Caco-2 (cell line): Measurements from ENCODE around the gene AK9. TPM values are rescaled to one million over a fixed set of nuclear protein-coding genes. Genes with fewer than 3 reads are reported as not detected.

Experiments used
- BruUV-seq: library from RNA; stranded (reverse); fragments of 400-500 nt; replicated peaks from 2 replicates; lab custom pipeline; 2021; lab: Mats Ljungman, UMichigan
- CTCF ChIA-PET: fragments of 300-600 bp; sonication (Branson Sonifier 250); formaldehyde crosslinking; loops from one replicate; lab custom pipeline; 2022; ENCODE audit warnings: antibody characterized with exemption; lab: Charles Lee
- POLR2A ChIA-PET: fragments of 300-600 bp; sonication (Branson Sonifier 250); formaldehyde crosslinking; loops from one replicate; lab custom pipeline; 2022; ENCODE audit warnings: antibody characterized with exemption; lab: Charles Lee
- DNase-seq, 2 experiments: peaks; one replicate each; pipeline versions ENCODE4 v3.0.0 to v3.0.0-alpha.2; 2020 to 2022
- H3K27me3 ChIP-seq: replicated peaks from 2 replicates; pipeline ENCODE4 v1.6.0; 2011; ENCODE audit warnings: low read length; ENCODE audit not compliant: control insufficient read depth, insufficient read depth
- H3K36me3 ChIP-seq: 2 replicates; pipeline ENCODE4 v1.5.1; 2011; ENCODE audit warnings: low read length; ENCODE audit not compliant: control insufficient read depth, insufficient read depth
- H3K4me1 ChIP-seq: fragments of 250-450 bp; sonication (Bioruptor Pico); 2 replicates; pipeline ENCODE4 v1.5.1; 2020; ENCODE audit warnings: mild to moderate bottlenecking
- H3K4me3 ChIP-seq: 2 replicates; pipeline ENCODE4 v1.5.1; 2011; ENCODE audit warnings: low read depth, mild to moderate bottlenecking, control low read depth, low read length
- H3K9me3 ChIP-seq: fragments of 250-450 bp; sonication (Bioruptor Pico); 2 replicates; pipeline ENCODE4 v1.5.1; 2020; ENCODE audit warnings: mild to moderate bottlenecking, moderate library complexity
- H3K27ac Mint-ChIP-seq: one replicate; pipeline ENCODE4 v1.8.0; 2022; ENCODE audit warnings: mixed read lengths; ENCODE audit not compliant: unreplicated experiment
- H3K27me3 Mint-ChIP-seq: one replicate; pipeline ENCODE4 v1.8.0; 2022; ENCODE audit warnings: mixed read lengths; ENCODE audit not compliant: insufficient read depth, unreplicated experiment
- H3K36me3 Mint-ChIP-seq: one replicate; pipeline ENCODE4 v1.8.0; 2022; ENCODE audit warnings: mild to moderate bottlenecking, mixed read lengths; ENCODE audit not compliant: insufficient read depth, unreplicated experiment
- H3K4me1 Mint-ChIP-seq: one replicate; pipeline ENCODE4 v1.8.0; 2022; ENCODE audit warnings: low read depth, mixed read lengths; ENCODE audit not compliant: unreplicated experiment
- H3K4me3 Mint-ChIP-seq: one replicate; pipeline ENCODE4 v1.8.0; 2022; ENCODE audit warnings: mild to moderate bottlenecking, moderate library complexity, mixed read lengths; ENCODE audit not compliant: unreplicated experiment
- H3K9me3 Mint-ChIP-seq: one replicate; pipeline ENCODE4 v1.8.0; 2022; ENCODE audit warnings: mixed read lengths; ENCODE audit not compliant: unreplicated experiment
- intact Hi-C: fragments of 100-400 bp; cut with micrococcal nuclease; formaldehyde crosslinking; loops from one replicate; pipeline ENCODE4 v1.10.0; 2022; ENCODE audit not compliant: unreplicated experiment
- total RNA-seq: library from RNA; stranded (reverse); gene quantifications from 2 replicates; pipeline ENCODE4 v1.2.3, GENCODE V29; 2022
- TF ChIP-seq, protein P1 (sequence below), 2 experiments: fragments of 200-600 bp in 1 of 2; IDR thresholded peaks; 1 replicate in 1 of 2; 2 replicates in 1 of 2; pipeline versions ENCODE4 v1.5.1 to v1.8.0; 2011 to 2022; ENCODE audit warnings: antibody characterized with exemption in 1 of 2, control low read depth in 1 of 2, inconsistent platforms in 1 of 2, low read depth in 1 of 2, low read length in 1 of 2, mild to moderate bottlenecking in 1 of 2, moderate library complexity in 1 of 2; ENCODE audit not compliant: insufficient read depth in 1 of 2, severe bottlenecking in 1 of 2, unreplicated experiment in 1 of 2

Gene AK9
- total RNA-seq, 1 experiment from 2014 or later, result 3.4 TPM

- POLR2A ChIA-PET, result no interaction called here
- H3K27me3 Mint-ChIP-seq, result no peaks in the 10 kb centered on the region
- TF ChIP-seq, protein P1, sequence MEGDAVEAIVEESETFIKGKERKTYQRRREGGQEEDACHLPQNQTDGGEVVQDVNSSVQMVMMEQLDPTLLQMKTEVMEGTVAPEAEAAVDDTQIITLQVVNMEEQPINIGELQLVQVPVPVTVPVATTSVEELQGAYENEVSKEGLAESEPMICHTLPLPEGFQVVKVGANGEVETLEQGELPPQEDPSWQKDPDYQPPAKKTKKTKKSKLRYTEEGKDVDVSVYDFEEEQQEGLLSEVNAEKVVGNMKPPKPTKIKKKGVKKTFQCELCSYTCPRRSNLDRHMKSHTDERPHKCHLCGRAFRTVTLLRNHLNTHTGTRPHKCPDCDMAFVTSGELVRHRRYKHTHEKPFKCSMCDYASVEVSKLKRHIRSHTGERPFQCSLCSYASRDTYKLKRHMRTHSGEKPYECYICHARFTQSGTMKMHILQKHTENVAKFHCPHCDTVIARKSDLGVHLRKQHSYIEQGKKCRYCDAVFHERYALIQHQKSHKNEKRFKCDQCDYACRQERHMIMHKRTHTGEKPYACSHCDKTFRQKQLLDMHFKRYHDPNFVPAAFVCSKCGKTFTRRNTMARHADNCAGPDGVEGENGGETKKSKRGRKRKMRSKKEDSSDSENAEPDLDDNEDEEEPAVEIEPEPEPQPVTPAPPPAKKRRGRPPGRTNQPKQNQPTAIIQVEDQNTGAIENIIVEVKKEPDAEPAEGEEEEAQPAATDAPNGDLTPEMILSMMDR (IDR thresholded peaks at IDR 0.05; ENCODE audit: insufficient read depth in 1 of 2, low read depth in 1 of 2, low read length in 1 of 2, severe bottlenecking in 1 of 2, unreplicated experiment in 1 of 2), result no peak
These were observed 239.6 kb downstream of the AK9 start for GRCh38 chr6:109451376-109451775.

DNA sequence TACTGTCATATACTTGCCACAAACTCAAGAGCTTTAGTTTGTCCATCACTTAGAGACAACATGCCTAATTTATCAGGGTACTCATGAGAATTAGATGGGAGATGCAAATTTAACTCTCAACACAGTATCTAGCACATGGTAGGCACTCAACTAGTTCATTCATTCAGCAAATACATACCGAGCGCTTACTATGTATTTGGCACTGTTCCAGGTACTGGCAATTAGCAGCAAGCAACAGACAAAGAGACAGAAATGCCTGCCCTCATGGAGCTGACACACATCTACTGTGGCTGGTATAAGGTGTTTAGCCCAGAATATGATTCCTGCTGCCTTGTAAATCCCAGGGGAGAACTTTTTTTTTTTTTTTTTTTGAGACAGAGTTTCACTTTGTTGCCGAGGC lies 240.2 kb downstream of the AK9 start:
- H3K27ac Mint-ChIP-seq, result no peak overlapping the region
- Histone ChIP-seq H3K4me3 (no peak overlapping the region), H3K9me3 (no peaks in the 10 kb centered on the region), H3K36me3 (no peaks in the 10 kb centered on the region), H3K4me1 (peaks cover 4% of the 10 kb centered on the region; the same call in 1 of the 2 replicates), H3K27me3 (no peaks in the 10 kb centered on the region)
- peaks cover 15% of the 10 kb centered on the region for H3K36me3 Mint-ChIP-seq
- BruUV-seq, result no TSS peak
- POLR2A ChIA-PET, result no interaction called here
- H3K27me3 Mint-ChIP-seq, result no peaks in the 10 kb centered on the region
- no peak overlapping the region for H3K4me3 Mint-ChIP-seq
- TF ChIP-seq, protein P1 (IDR thresholded peaks at IDR 0.05; ENCODE audit: insufficient read depth in 1 of 2, low read depth in 1 of 2, low read length in 1 of 2, severe bottlenecking in 1 of 2, unreplicated experiment in 1 of 2), result no peak
- H3K4me1 Mint-ChIP-seq, result no peaks in the 10 kb centered on the region
- intact Hi-C loops, result no loop called here
- no peaks in the 10 kb centered on the region for H3K9me3 Mint-ChIP-seq
- DNase-seq, result no peak
- CTCF ChIA-PET, result no interaction called here

More at GRCh38 chr6:109451376-109451775, 239.6 kb downstream of the AK9 start:
- intact Hi-C loops, result no loop called here
- Histone ChIP-seq H3K27me3 (no peaks in the 10 kb centered on the region), H3K9me3 (no peaks in the 10 kb centered on the region), H3K4me1 (peaks cover 6% of the 10 kb centered on the region), H3K36me3 (no peaks in the 10 kb centered on the region), H3K4me3 (no peak overlapping the region)
- no peak for DNase-seq
- no peaks in the 10 kb centered on the region for H3K4me1 Mint-ChIP-seq
- no peak overlapping the region for H3K27ac Mint-ChIP-seq
- CTCF ChIA-PET, result no interaction called here
- H3K9me3 Mint-ChIP-seq, result no peaks in the 10 kb centered on the region
- peaks cover 15% of the 10 kb centered on the region for H3K36me3 Mint-ChIP-seq
- no peak overlapping the region for H3K4me3 Mint-ChIP-seq
- BruUV-seq, result no TSS peak

DNA sequence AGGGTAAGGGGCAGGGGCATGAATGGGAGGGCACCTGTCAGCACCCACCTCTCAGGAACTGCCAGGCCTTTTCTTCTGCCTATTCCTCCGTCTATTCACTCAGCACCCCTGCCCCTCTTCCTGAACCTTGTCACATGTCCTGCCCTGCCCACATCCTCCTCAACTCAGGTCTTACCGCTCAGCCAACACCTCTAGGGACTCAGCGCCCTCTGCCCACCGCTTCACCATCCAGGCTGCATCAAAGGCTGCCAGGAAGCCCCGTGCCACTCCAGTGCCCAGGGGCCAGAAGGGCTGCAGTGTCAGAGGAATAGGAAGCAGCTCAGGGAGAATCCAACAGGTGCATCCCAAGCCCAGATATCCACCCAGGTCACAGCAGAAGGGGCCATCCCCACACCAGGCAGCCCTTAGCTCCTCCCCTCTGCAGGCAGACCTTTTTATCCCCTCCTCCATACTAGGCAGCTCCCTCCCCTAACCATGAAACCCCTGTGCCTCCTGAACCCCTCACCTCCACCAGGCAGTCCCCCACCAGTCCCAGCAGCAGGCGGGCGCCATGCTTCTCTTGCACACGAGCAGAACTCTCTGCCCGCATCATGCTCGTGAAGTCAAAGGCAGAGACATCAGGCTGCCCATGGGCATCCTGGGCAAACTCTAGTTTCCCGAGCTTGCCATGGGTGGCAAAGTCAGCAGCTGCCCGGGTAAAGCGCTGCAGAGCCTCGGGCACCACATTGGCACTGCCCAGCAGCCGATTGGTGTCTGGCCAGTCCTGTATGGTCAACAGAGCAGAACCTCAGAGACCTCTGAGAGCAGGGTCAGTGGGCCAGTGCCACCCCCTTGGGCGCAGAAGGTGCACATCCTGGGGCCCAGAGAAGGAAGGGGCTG lies 241.0 kb downstream of the AK9 start:
- intact Hi-C loops, result loop anchor here (5.0 to 10.0 kb wide), 2 partner anchors 32 to 265 kb away; partner anchors contain the start of gene ZBTB24
- no peaks in the 10 kb centered on the region for H3K9me3 ChIP-seq
- no peaks in the 10 kb centered on the region for H3K36me3 ChIP-seq
- Mint-ChIP-seq H3K4me3 (no peak overlapping the region), H3K27me3 (no peaks in the 10 kb centered on the region), H3K4me1 (no peaks in the 10 kb centered on the region), H3K9me3 (no peaks in the 10 kb centered on the region), H3K36me3 (peaks cover 15% of the 10 kb centered on the region), H3K27ac (peak overlapping the region; percentile 48)
- peaks cover 4% of the 10 kb centered on the region; the same call in 1 of the 2 replicates for H3K4me1 ChIP-seq
- no peaks in the 10 kb centered on the region for H3K27me3 ChIP-seq
- TF ChIP-seq, protein P1 (IDR thresholded peaks at IDR 0.05; ENCODE audit: insufficient read depth in 1 of 2, low read depth in 1 of 2, low read length in 1 of 2, severe bottlenecking in 1 of 2, unreplicated experiment in 1 of 2), result no peak
- ChIA-PET POLR2A (no interaction called here), CTCF (no interaction called here)
- no peak overlapping the region for H3K4me3 ChIP-seq
- DNase-seq, result no peak
- BruUV-seq, result no TSS peak
